Eye (tissue), 1 donor: ENCODE data around the gene CENPP.

Source experiments
- DNase-seq: peaks from one replicate; pipeline ENCODE4 v3.0.0-alpha.2; 2015

Gene CENPP

GRCh38 chr9:92429836-92430235, 104.1 kb downstream of the CENPP start:
- no peak for DNase-seq

- no peak for DNase-seq
Measured at GRCh38 chr9:92432350-92432749, 106.6 kb downstream of the CENPP start.

DNA sequence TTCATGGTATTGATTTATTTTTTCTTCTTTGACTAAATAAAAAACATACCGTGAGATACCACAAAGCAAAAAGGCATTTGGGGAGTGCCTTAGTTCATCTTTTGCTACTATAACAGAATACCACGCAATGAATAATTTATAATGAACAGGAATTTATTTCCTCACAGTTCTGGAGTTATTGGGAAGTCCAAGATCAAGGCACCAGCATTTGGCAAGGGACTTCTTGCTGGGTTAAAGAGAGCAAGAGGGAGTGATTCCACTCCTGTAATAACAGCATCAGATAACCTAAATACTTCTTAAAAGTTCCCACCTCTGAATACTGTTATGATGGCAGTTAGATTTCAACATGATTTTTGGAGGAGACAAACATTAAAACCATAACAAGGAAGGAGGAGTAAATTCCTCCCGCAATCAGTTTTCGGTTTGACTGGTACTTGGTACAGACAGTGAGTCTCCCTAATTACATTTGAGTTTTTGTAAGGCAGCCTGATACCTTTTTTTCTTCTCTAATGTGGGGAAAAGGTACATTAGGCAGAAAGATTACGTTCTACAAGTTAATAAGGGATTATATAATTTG, 107.3 kb downstream of the CENPP start:
- no peak for DNase-seq

DNA sequence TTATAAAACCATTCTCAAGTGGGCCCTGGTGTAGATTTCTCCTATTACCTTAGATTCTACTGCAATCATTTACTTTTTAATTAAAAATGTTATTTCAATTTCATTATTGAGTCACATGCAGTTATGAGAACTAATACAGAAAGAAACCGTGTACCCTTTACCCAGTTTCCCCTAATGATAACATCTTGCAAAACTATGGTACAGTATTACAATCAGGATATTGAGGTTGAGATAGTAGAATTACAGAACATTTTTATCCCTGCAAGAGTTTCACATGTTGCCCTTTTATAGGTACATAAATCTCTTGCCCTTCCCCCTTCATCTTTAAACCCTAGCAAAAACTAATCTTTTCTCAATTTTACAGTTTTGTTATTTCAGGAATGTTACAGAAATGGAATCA, 109.5 kb downstream of the CENPP start:
- DNase-seq, result no peak

DNA sequence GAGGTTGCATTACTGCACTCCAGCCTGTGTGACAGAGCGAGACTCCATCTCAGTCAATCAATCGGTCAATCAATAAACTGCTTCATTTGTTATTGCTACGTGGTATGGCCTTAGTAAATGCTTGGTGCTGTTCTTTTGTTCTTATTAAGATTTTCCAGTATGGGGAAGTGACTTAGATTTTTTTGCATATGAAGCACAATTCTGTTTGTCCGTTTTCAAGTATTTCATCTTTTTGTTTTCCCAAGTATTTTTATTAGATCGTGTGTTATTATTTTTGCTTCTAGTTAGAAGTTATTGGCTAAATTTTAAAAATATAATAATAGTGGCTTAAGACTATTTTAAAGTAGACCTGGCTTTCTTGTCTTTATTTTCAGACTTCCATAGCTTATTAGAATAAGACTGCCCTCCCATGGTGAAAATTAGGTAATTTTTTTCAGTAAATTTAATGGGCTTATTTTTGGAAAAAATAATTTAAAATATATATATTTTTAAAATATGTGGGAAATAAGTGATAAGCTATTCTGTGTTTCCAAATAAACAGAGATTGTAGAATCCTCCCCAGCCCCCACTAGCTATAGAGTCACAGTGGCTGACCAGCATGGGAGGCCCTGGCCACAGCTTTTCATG, 113.3 kb downstream of the CENPP start:
- no peak for DNase-seq

DNA sequence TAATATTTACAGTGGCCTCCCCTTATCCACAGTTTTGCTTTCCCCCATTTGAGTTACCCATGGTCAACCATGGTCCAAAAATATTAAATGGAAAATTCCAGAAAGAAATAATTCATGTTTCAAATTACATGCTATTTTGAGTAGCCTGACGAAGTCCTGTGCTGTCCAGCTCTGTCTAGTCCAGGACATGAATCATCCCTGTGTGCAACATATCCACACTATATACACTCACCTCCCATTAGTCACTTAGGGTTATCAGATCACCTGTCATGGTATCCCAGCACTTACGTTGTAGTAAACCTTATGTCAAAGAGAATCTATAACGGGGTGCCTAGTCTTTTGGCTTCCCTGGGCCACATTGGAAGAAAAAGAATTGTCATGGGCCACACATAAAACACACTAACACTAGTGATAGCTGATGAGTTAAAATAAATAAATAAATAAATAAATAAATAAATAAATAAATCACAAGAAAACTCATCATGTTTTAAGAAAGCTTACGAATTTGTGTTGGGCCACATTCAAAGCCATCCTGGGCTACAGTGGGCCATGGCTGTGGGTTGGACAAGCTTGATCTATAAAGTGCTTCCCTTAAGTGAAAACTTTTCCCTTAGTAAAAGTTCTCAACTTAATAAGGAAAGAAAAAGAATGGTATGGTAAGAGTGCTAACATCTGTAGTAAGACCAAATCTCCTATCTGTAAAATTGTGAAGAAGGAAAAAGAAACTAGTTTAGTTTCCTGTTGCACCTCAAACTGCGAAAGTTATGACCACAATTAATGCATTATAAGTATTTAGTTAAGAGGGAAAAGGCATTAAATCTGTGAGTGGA, 114.4 kb downstream of the CENPP start:
- no peak for DNase-seq

GRCh38 chr9:92440751-92441046, 114.9 kb downstream of the CENPP start:
- DNase-seq, result no peak

DNA sequence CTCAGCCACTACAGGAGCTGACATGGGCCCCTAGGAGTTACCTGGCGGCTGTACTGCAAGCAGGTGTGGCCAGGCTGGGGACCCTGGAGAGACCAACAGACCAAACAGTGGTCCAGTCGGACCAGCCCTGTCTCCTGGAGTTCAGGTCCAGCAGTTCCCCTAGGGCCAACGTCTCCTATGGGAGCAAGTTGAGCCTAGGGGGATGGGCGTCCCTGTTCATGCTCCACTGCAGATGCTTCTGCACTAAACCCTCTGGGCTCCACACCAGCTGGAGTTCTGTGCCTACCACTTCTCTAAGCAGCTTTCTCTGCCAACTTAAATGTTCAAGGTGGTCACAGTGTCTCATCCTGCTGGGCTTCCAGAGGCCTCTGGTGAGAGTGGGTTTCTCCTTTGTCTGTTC, 119.1 kb downstream of the CENPP start:
- no peak for DNase-seq

- no peak for DNase-seq
Measured at GRCh38 chr9:92446536-92446935, 120.8 kb downstream of the CENPP start.

DNA sequence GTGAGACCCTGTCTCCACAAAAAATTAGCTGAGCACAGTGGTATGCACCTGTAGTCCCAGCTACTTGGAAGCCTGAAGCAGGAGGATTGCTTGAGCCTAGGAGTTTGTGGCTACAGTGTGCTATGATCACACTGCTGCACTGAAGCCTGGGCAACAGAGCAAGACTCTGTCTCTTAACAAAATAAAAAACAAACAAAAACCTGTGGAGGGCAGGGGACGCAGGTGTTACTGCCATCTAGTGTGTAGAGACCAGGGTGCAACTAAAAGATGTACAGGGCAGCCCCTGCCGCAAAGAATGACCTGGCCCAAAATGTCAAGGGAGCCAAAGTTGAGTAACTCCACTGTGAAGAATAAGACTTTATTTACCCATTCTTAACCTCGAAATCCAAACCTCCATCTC, 129.5 kb downstream of the CENPP start:
- DNase-seq, result no peak

- no peak for DNase-seq
Measured at GRCh38 chr9:92457576-92457975, 131.8 kb downstream of the CENPP start.

DNA sequence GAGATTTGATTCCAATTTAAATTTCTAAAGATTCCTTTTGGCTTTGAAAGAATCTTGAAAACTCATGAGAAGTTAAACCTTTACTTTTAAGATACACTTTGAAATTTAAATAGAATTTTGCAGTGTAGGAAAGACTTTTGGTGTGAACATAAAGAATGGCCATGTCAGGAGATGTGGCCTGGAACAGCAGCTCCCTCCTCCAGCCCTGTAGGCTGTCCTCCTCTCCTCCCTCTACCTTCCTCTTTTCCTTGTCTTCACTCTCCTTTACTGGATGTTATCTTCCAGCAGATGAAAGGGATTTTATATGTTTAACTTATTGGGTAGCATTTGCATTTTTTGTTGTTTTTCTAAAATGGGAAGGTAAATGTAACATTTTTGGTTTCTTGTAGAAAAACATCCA, 137.6 kb downstream of the CENPP start:
- DNase-seq, result no peak

DNA sequence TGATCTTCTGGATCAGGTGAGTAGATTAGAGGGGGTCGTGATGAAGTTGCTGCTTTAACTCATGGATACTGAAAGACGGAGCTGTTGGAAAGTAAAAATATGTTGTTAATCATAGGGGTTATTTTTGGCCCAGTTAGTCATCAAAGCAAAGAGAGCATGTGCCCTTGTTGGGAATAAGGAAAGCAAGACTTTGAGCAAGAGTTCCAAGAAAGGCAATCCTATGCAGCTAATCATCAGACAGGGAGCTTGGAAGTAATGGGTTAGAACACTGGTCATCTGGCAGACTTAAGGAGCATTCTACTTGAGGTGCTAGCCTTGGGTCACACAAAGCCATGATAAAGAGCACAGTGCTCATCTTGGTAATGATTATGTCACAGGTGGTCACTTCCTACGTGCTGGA, 138.2 kb downstream of the CENPP start:
- DNase-seq, result no peak

DNA sequence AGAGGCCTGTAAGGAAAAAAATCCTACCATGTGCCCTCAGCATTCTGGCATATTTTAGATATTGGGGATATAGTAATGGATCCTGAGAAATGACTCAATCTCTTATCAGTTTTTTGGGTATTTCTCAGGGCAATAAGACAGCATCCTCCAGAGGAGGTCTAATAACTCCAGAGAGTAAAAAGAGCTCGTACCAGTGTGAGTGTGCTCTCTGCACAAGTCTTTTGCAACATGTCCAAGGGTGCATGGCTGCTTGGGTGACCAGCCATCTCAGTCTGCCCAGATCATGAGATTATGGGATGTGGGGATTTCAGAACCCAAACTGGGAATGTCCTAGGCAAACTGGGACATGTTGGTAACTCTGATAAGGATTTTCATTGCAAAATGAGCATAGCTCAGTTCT, 141.3 kb downstream of the CENPP start:
- no peak for DNase-seq

GRCh38 chr9:92467511-92467910, 141.8 kb downstream of the CENPP start:
- DNase-seq, result no peak

DNA sequence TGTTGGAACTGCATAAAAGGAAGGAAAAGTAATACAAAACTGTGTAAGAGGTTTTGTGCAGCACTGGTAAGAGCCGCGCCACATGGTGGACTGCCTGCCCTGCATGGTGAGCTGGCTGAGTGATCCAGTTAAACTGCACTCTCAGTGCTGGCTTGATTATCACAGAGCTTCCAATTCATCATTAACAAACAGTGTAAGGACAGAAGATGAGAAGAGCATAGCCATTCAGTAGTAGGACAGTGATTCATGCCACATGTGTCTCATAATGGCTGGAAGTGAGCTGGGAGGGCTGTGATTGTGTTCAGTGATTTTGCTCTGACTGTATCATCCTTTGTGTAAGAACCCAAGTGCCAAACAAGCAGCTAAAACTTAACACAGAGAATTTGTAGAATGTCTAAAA, 142.5 kb downstream of the CENPP start:
- no peak for DNase-seq

- no peak for DNase-seq
Measured at GRCh38 chr9:92474587-92474986, 148.8 kb downstream of the CENPP start.

GRCh38 chr9:92476962-92477361, 151.2 kb downstream of the CENPP start:
- no peak for DNase-seq

- DNase-seq, result no peak
Measured at GRCh38 chr9:92478783-92479182, 153.0 kb downstream of the CENPP start.

GRCh38 chr9:92479346-92479745, 153.6 kb downstream of the CENPP start:
- no peak for DNase-seq

DNA sequence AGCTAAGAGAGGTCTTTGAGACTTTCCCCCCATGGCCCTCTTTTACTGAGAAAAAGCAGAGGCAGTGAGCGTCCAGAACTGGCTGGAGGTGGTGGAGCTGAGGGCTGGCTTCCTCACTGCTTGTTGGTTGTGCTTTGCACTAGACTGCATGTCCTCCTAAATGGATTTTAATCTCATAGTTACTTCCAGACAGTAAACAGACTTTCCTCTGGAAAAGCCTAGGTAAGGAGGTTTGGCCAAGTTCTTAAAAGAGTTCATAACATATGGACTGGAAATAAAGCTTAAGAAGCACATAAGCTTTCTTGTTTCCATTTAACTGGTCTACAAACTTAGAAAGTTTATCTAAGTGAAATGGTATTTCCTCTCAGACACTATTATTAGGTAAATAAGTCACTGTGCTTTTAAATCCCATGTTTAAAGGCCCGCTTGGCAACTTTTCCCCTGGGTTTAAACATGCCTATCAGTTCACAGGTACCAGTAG, 154.6 kb downstream of the CENPP start:
- DNase-seq, result peak; percentile 23

- DNase-seq, result no peak
Measured at GRCh38 chr9:92480986-92481633, 155.4 kb downstream of the CENPP start.

GRCh38 chr9:92482329-92482728, 156.6 kb downstream of the CENPP start, which contains the start of gene ASPN:
ASPN (minus strand) TSS chr9:92482506.
- peak; percentile 77 for DNase-seq

DNA sequence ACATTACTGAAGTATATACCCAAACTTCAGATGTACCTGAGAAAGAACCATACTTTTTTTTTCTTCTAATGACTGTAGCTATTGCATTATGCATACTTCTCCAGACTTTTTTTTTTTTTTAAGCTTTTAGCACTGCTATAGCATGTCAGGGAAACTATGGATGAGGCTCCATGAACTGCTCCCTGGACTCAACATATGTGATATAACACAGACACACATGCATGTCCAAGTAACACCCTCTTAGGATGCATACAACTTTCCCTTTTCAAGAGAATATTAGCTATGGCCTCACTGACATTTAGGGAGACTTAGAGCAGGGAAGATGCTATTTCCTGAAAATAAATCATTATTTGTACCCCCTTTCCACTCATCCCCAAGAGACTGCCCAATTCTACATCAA, 157.1 kb downstream of the CENPP start:
- DNase-seq, result no peak
